ENCODE results near the gene CFAP410. TPM values are rescaled to one million over a fixed set of nuclear protein-coding genes. Genes with fewer than 3 reads are reported as not detected.

CFAP410 gene
- polyA plus RNA-seq, 1 of the 3 experiments (the other 2 are of a cell fraction) = 18.0 TPM

- no peak for TF ChIP-seq NRF1 (IDR thresholded peaks at IDR 0.05; ENCODE audit: low read depth, low read length)
- no peak for TF ChIP-seq FOXM1 (IDR thresholded peaks at IDR 0.05; ENCODE audit: low read depth)
- TF ChIP-seq CHD2 (IDR thresholded peaks at IDR 0.05; ENCODE audit: low read length, partially characterized antibody) = no peak
Observed at GRCh38 chr21:44365251-44365966, 26.2 kb upstream of the CFAP410 start (continued).

- Histone ChIP-seq H4K20me1 (ENCODE audit: insufficient read depth) (no peaks in the 10 kb centered on the region), H3K9me2 (no peaks in the 10 kb centered on the region), H3K4me3 (ENCODE audit: low read depth in 2 of 2, low read length in 1 of 2) (no peak overlapping the region), H3K9ac (no peak overlapping the region), H3K27ac (ENCODE audit: low read depth in 2 of 2, low read length in 1 of 2) (no peak overlapping the region), H3F3A (replicated peaks; ENCODE audit: insufficient read depth) (no peaks in the 10 kb centered on the region), H3K27me3 (ENCODE audit: insufficient read depth) (peaks cover 48% of the 10 kb centered on the region), H3K36me3 (replicated peaks in 1 of 2; ENCODE audit: control insufficient read depth in 1 of 2, insufficient read depth in 2 of 2, low read length in 1 of 2) (no peaks in the 10 kb centered on the region), H3K4me2 (no peak overlapping the region), H3K79me2 (ENCODE audit: insufficient read depth) (no peaks in the 10 kb centered on the region), H2AFZ (ENCODE audit: low read depth) (no peak overlapping the region), H3K4me1 (ENCODE audit: control insufficient read depth in 1 of 2, insufficient read depth in 2 of 2, low read depth in 1 of 2, low read length in 1 of 2) (no peaks in the 10 kb centered on the region; a peak in 1 of 4 replicates), H3K9me3 (no peaks in the 10 kb centered on the region)
- TF ChIP-seq USF2 (IDR thresholded peaks at IDR 0.05; ENCODE audit: borderline replicate concordance, low read depth, low read length) (no peak), FOXM1 (IDR thresholded peaks at IDR 0.05; ENCODE audit: low read depth) (no peak), MAX (IDR thresholded peaks at IDR 0.05; ENCODE audit: low read depth) (no peak), MEF2A (IDR thresholded peaks at IDR 0.05; ENCODE audit: borderline replicate concordance, low read depth) (no peak), YY1 (IDR thresholded peaks at IDR 0.05; ENCODE audit: low read depth) (no peak), MXI1 (IDR thresholded peaks at IDR 0.05; ENCODE audit: low read depth, low read length) (no peak), CHD2 (IDR thresholded peaks at IDR 0.05; ENCODE audit: low read length, partially characterized antibody) (no peak), ELF1 (IDR thresholded peaks at IDR 0.05) (no peak), GATA2 (CRISPR knock-in tag; IDR thresholded peaks at IDR 0.05) (no peak), RXRA (IDR thresholded peaks at IDR 0.05; ENCODE audit: borderline replicate concordance, low read depth) (no peak), FOXJ3 (CRISPR knock-in tag; IDR thresholded peaks at IDR 0.05) (no peak), POLR2AphosphoS5 (IDR thresholded peaks at IDR 0.05; ENCODE audit: low read depth, low read length) (no peak), EP300 (IDR thresholded peaks at IDR 0.05; ENCODE audit: borderline replicate concordance in 1 of 2, low read depth in 1 of 2, low read length in 1 of 2) (no peak), TCF12 (IDR thresholded peaks at IDR 0.05) (no peak)
- ChIA-PET POLR2A (no interaction called here), CTCF (interaction anchor here (0.7 to 2.0 kb wide), 2 partner anchors 12 to 94 kb away, joined by 3 to 6 read pairs; no protein-coding TSS in a partner anchor)
- WGBS (ENCODE audit: low lambda C conversion rate) = 55% methylated on average over 17 of the region's 22 CpGs
- DNase-seq = no peak
Observed at GRCh38 chr21:44364151-44365053, 25.2 kb upstream of the CFAP410 start.
